Stimulated activated CD4-positive, alpha-beta T cell treated with anti-CD3 and anti-CD28 coated beads, Interleukin-15, amount 100 ng/mL, for 48 hours (primary cell): Measurements from ENCODE around the gene NFATC2.

Experiments used
- DNase-seq, 2 donors: peaks; one replicate each; pipeline ENCODE4 v3.0.0-alpha.2; 2020; ENCODE audit warnings: low read depth in 2 of 2

Gene NFATC2

DNA sequence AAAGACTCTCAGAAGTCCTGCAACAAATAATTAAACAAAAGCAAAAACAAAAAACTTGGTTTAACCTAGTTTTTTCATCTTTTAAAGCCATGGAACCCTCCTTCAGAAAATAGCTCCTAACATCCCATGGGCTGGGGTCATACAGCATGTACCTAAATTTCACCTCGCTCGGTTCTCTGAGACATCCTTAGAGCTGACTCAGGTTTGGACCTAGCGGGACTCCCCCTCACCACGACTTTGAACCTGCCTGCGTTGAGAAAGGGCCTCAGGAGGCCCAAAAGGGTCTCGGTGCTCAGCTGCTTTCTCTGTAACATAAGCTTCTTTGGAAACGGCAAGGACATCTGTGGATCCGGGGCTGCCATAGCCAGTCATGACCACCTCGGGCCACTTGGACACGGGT lies 112.8 kb downstream of the NFATC2 start:
- no peak for DNase-seq

DNA sequence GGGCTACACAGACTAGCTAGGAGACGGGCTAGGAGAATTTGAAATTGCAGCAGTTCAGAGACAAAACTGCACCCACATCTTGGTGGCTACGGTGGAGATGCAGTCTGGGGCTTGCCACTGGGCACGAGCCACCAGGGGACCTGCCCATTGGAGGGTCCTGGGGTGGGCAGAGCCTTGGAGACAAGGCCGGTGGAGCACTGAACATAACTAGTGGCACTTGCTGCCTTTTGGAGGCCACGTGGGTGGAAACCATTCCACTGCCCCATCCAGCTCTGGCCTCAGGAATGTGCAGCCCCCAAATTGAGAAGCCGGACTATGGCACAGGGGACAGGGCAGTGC lies 113.4 kb downstream of the NFATC2 start:
- DNase-seq: no peak

DNA sequence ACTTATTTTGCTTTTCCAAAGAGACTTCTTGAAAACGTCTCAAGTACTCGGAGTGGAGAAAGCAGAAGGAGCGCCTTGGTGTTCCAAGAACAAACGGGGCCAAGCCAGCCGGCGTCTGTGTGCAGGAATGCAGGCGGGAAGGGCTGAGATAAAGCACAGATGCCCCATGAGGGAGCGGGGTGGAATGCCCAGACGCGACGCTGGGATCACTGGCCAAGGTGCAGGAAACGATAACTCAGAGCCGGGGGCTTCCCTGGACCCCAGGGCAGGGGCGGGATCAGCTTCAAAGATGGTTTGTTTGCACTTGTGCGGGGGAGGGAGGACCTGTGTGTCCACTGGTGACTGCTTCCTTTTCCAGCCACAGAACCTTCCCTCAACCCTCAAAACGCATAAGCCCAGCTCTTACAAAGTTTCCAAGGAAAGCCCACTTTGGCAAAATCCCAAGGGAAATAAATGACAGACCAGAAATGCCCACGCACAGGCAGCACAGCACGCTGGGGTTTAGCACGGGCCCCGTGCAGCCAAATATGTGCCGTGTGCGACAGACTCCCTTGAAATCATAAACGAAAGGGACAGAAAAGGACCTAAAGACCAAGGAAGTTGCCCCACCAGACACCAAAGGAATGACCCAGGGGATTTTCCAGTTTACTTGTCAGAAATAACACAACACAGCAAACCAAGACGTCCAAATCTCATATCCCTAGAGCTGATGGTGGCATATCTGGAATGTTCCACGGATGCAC lies 113.9 kb downstream of the NFATC2 start:
- DNase-seq: no peak

DNA sequence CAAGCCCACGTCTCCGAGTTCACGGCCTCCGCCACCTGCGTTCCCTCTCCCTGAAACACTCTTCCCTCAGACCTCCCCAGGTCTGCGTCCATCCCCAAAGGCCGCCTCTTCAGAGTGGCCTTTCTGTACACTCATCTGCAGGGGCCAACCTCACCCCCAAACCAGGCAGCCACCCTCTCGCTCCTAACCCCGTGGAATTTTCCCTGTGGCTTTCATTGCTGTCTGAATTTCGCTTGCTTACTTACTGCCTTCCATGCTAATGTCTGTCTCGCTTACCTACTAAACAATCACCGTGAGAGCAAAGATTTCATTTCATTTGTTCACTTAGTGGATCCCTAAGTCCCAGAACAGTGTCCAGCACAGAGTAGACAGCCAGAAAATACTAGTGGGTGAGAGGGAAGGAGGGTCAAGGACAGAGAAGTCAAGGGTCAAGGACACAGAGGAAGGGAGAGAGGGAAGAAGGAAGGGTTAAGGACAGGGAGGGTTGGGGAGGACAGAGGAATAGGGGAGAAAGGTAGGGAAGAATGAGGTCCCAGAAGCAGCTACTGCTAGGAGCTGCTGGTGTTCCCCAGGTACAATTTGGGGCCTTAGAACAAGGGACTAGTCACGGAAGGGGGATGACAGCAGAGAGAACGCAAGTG lies 114.7 kb downstream of the NFATC2 start:
- DNase-seq: no peak

DNA sequence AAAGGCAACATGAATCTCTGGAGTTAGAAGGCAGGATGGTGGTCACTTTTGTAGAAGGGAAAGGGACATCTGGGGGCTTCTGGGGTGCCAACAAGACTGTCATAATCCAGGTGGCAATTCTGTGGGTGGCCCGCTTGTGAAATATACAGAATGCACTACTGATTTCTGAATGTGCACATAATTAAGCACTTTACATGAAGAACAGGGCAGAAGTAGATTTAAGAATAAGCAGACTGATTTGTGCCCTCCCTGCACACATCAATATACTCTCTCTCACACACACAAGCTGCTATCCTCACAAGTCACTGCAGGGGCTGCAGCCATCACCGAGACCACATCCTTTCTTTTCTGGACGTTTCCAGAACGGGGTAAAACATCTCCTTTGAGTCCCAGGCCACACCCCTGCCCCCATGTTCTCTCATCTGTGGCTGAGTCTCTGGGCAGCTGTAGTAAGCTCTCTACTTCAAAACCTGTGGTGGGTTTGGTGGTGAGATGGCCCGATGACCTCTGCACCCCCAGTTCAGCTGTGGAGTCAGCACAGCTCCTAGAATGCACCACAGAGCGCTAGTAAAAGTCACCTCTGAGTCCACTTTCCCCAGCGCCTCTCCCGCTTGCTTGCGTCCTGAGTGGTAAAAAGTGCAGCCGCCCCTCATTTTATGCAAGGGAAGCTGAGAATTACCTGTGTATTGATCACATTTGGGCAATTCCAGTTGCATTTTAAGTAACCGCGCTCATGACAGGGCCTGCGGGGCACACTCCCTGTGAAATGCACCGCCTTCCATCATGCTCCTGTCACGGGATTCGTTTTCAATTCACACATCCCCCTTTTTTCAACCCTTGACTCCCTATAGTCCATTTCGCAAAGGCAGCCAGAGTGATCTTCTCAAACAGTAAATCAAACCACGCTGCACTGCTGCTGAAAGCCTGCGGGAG lies 115.5 kb downstream of the NFATC2 start:
- no peak for DNase-seq

DNA sequence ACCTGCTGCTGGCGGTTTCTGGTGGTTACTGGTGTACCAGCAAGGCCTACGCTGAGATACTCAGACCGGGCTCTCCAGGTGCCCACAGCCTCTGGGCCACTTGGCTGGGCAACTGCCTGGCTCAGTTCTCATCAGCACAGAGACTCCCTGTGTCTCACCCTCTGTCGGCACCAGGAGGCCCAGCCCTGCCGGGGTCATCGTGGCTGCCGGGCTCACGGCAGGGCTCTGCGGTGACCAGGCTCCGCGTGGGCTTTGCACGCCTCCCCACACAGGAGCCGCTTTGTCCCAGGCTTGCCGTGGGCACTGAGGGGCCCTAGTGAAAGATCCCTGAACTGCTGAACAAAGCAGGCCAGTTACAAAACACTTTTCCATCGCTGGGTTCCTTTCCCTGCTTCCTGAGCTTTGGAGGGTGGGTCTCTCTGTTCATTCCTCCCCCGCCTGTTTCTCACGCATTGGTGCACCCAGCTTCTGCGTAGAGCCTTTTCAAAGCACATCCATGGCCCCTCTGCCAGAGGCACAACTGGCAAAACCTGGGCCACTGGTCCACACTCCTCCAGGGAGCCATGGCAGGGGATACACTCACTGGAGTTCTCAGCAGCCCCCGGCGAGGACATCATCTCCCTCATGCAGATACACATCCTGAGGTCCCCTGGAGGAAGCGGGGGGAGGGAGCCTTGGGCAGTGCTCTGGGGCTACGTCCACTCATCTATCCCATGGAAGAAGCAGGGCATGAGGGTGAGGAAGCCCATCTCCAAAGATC lies 117.0 kb downstream of the NFATC2 start:
- no peak for DNase-seq

GRCh38 chr20:51424270-51425117 lies 118.0 kb downstream of the NFATC2 start:
- DNase-seq: no peak

- no peak for DNase-seq
Measured at GRCh38 chr20:51423810-51424209, 118.7 kb downstream of the NFATC2 start.

DNA sequence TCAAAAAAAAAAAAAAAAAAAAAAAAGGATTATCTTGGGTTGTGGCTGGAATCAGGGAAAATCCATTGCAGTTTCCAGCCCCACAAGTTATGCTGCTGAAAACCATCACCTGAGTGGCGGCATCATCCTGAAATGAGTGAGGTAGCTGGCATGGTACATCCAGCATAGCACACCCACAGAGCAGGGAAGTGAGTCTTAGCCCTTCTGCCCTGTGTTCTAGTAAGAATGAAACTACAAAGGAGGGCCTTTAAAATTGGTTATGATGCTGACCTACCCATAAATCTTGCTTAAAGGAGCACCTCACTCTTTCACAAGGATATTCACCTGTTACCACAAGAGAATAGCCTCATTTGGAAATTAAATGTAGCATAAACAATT lies 119.2 kb downstream of the NFATC2 start:
- DNase-seq: peak in 1 of 2 donors; percentile 32

GRCh38 chr20:51422514-51423289 lies 119.8 kb downstream of the NFATC2 start:
- DNase-seq: no peak

GRCh38 chr20:51420805-51421204 lies 121.7 kb downstream of the NFATC2 start:
- DNase-seq: no peak

- no peak for DNase-seq
Measured at GRCh38 chr20:51420111-51420510, 122.4 kb downstream of the NFATC2 start.

DNA sequence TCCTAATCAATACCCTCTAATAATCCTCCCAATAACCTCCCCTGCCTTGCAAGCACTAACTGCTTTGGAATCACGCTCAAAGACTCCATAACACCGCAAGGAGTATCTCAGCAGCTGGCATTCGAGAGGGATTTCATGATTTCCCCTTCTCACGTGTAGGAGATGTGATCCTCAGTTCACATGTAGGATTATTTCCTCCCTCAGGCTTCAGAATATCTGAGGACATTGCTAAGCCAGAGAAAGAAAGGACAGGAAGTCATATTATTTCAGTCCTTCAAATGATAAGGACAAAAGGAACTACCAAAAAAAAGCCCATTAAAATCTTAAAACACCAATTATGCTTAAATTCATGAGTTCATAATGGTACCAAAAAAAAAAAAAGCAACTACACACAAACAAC lies 122.9 kb downstream of the NFATC2 start:
- DNase-seq: no peak

GRCh38 chr20:51419231-51419630 lies 123.3 kb downstream of the NFATC2 start:
- no peak for DNase-seq

DNA sequence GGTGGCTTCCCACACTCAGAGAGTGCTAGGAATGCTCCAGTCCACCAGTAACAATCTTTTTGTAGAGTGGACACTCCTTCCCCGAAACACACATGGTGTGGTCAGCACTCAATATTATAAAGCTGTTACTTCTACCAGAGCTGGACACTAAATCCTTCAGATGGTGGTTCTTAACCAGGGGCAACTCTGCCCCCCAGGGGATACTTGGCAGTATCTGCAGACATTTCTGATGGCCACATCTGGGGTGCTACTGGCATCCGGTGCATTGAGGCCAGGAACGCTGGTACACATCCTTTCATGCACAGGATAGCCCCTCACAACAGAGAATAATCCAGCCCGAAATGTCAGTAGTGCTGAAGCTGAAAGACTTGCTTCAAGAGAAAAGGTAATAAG lies 124.4 kb downstream of the NFATC2 start:
- no peak for DNase-seq

DNA sequence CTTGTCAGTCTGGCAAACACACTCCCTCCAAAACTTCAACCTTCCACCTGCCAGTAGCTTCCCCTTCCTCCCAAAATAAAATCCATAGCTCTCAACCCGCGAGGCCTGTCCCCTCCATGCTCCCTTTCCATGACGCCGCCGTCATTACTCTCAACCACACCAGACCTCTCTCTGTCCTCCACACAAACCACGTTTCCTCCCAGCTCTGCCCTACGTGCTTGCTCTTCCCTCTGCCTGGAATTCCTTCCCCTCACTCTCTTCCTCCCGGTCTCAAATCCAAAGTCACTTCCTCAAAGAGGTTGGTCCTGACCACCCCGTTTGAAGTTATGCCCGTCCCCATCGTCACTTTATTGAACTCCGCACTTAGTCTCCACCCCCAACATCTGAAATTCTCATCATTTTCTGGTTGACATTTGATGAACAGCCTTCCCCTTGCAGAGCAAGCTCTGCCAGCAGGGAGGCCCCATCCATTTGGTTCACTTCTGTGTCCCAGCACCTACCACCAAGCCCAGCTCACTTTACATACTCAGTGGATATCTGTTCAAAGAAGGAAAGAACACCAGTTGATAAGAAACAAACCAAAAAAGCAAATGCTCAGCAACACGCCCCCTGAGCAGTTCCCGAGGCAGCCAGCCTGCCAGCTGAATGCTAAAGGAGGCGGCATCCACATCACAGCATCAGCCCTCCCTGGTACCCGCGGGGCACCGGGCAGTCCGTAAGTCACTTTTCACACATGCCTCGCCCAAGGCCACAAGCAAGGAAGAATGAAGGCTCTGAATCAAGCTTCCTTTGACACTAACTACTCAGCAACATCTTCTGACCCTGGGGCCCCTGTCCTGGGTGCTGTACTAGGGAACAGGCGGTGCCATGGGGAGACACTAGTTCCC lies 125.0 kb downstream of the NFATC2 start:
- DNase-seq: no peak

- DNase-seq: no peak
Measured at GRCh38 chr20:51416532-51417249, 125.8 kb downstream of the NFATC2 start.

- DNase-seq: no peak
Measured at GRCh38 chr20:51413857-51414256, 128.7 kb downstream of the NFATC2 start.
